ENCODE results near the gene CD6. TPM values are rescaled to one million over a fixed set of nuclear protein-coding genes. Genes with fewer than 3 reads are reported as not detected.

Gene CD6
- total RNA-seq, 1 experiment from 2014 or later: 1.4 TPM

DNA sequence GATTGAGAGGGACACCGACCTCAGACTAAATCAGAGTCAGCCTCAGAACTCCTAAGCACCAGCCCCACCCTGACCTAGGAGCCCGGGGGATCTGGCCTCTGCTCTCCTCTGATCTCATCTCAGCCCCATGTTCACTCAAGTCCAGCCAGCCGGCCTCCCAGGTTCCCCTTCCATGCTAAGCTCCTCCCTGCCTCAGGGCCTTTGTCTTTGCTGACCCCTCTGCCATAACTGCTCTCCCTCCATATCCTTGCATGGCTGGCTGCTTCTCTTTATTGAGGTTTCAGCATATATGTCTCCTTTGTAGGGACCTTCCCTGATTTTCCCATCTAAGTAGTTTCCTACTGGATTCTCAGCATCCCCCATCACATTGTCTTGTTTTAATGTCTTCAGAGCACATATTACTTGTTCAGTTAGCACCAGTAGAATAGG, 18.7 kb upstream of the CD6 start:
- Histone ChIP-seq H2AFZ (ENCODE audit: low read depth, low read length, poor library complexity, severe bottlenecking) (no peak overlapping the region), H3K27ac (ENCODE audit: low read depth, low read length) (no peak overlapping the region), H3K9me2 (ENCODE audit: insufficient read depth) (no peaks in the 10 kb centered on the region), H3K9me3 (ENCODE audit: control insufficient read depth in 1 of 2, insufficient read depth in 1 of 2, low read depth in 1 of 2, low read length in 2 of 2) (no peaks in the 10 kb centered on the region), H3K4me2 (ENCODE audit: low read length) (no peak overlapping the region), H3K36me3 (ENCODE audit: control insufficient read depth in 1 of 2, insufficient read depth in 2 of 2, low read length in 2 of 2) (no peaks in the 10 kb centered on the region), H4K20me1 (ENCODE audit: insufficient read depth) (no peaks in the 10 kb centered on the region), H3K4me1 (ENCODE audit: control insufficient read depth in 1 of 2, insufficient read depth in 2 of 2, low read length in 2 of 2) (no peaks in the 10 kb centered on the region), H3K9ac (ENCODE audit: low read length) (no peak overlapping the region), H3K4me3 (replicated peaks in 1 of 2; ENCODE audit: low read depth in 1 of 2, low read length in 2 of 2) (no peak overlapping the region), H3K79me2 (ENCODE audit: insufficient read depth, low read length) (no peaks in the 10 kb centered on the region), H3K27me3 (ENCODE audit: insufficient read depth, low read length) (no peaks in the 10 kb centered on the region)
- ATAC-seq: no peak
- intact Hi-C loops (cut with micrococcal nuclease): no loop called here
- RAD21 ChIA-PET (ENCODE audit: low non-redundant PET in 1 of 2, low total read pairs in 2 of 2, uncharacterized antibody in 2 of 2, unreplicated experiment in 2 of 2): no interaction called here
- no peak for DNase-seq (ENCODE audit: low read depth, low spot score)
- POLR2A ChIA-PET: no interaction called here
- CTCF ChIA-PET: no interaction called here
- TF ChIP-seq TCF7L2 (IDR thresholded peaks at IDR 0.05; ENCODE audit: borderline replicate concordance, extremely low read depth, insufficient read depth, insufficient read length) (no peak), RAD21 (IDR thresholded peaks at IDR 0.05; ENCODE audit: low read depth) (no peak), SRF (IDR thresholded peaks at IDR 0.05; ENCODE audit: low read depth) (no peak), CEBPB (IDR thresholded peaks at IDR 0.05; ENCODE audit: low read depth) (no peak), ELF1 (IDR thresholded peaks at IDR 0.05; ENCODE audit: borderline replicate concordance, low read depth) (no peak), EZH2phosphoT487 (IDR thresholded peaks at IDR 0.05; ENCODE audit: borderline replicate concordance) (no peak), JUND (IDR thresholded peaks at IDR 0.05) (no peak), SIN3A (IDR thresholded peaks at IDR 0.05; ENCODE audit: low read depth) (no peak), POLR2A (IDR thresholded peaks at IDR 0.05; ENCODE audit: borderline replicate concordance, extremely low read depth, insufficient read depth, insufficient read length) (no peak), SP1 (IDR thresholded peaks at IDR 0.05; ENCODE audit: low read depth) (no peak), ZFX (IDR thresholded peaks at IDR 0.05) (no peak), POLR2AphosphoS5 (IDR thresholded peaks at IDR 0.05; ENCODE audit: low read depth, low read length) (no peak), ZNF274 (IDR thresholded peaks at IDR 0.05; ENCODE audit: low read depth, low read length) (no peak)
- TF ChIP-seq, protein P1, sequence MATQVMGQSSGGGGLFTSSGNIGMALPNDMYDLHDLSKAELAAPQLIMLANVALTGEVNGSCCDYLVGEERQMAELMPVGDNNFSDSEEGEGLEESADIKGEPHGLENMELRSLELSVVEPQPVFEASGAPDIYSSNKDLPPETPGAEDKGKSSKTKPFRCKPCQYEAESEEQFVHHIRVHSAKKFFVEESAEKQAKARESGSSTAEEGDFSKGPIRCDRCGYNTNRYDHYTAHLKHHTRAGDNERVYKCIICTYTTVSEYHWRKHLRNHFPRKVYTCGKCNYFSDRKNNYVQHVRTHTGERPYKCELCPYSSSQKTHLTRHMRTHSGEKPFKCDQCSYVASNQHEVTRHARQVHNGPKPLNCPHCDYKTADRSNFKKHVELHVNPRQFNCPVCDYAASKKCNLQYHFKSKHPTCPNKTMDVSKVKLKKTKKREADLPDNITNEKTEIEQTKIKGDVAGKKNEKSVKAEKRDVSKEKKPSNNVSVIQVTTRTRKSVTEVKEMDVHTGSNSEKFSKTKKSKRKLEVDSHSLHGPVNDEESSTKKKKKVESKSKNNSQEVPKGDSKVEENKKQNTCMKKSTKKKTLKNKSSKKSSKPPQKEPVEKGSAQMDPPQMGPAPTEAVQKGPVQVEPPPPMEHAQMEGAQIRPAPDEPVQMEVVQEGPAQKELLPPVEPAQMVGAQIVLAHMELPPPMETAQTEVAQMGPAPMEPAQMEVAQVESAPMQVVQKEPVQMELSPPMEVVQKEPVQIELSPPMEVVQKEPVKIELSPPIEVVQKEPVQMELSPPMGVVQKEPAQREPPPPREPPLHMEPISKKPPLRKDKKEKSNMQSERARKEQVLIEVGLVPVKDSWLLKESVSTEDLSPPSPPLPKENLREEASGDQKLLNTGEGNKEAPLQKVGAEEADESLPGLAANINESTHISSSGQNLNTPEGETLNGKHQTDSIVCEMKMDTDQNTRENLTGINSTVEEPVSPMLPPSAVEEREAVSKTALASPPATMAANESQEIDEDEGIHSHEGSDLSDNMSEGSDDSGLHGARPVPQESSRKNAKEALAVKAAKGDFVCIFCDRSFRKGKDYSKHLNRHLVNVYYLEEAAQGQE (IDR thresholded peaks at IDR 0.05; ENCODE audit: low read depth): no peak
- TF ChIP-seq, protein P2, sequence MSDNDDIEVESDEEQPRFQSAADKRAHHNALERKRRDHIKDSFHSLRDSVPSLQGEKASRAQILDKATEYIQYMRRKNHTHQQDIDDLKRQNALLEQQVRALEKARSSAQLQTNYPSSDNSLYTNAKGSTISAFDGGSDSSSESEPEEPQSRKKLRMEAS (IDR thresholded peaks at IDR 0.05): no peak
- BruUV-seq (replicated peaks): no TSS peak

All from HCT116 (cell line).